HepG2 (cell line): Measurements from ENCODE around the gene TKFC. TPM values are rescaled to one million over a fixed set of nuclear protein-coding genes. Genes with fewer than 3 reads are reported as not detected.

ENCODE experiments used
- ATAC-seq: fragments of 200-7000 bp; cut with Tn5 transposase; 3 replicates; pipeline ENCODE4 v1.9.1; 2020; ENCODE audit warnings: mild to moderate bottlenecking, moderate library complexity
- BruUV-seq: library from RNA; stranded (reverse); fragments of 400-500 nt; replicated peaks from 2 replicates; lab custom pipeline; 2021; lab: Mats Ljungman, UMichigan
- CTCF ChIA-PET: fragments of 300-600 bp; formaldehyde crosslinking; extraction: SDS; loops from one replicate; lab custom pipeline; 2021; ENCODE audit warnings: low total read pairs, inconsistent platforms, low intra/inter-chr PET ratio; lab: Yijun Ruan, JAX
- POLR2A ChIA-PET: fragments of 350-600 bp; sonication (Branson Sonifier 250); formaldehyde crosslinking; loops from one replicate; lab custom pipeline; 2020; ENCODE audit warnings: antibody characterized with exemption, inconsistent platforms; lab: Yijun Ruan, JAX
- DNase-seq: peaks from one replicate; pipeline ENCODE4 v3.0.0-alpha.2; 2015; ENCODE audit warnings: low spot score
- FAIRE-seq: peaks from 3 replicates; lab custom pipeline; 2011; peaks lifted over from hg19 to GRCh38; lab: Jason Lieb, UNC
- H2AFZ ChIP-seq: one replicate; pipeline ENCODE4 v1.6.1; 2011; ENCODE audit warnings: low read length, inconsistent platforms
- H3K27ac ChIP-seq: fragments of 300-600 bp; 3 replicates; pipeline ENCODE4 v1.8.0; 2011; ENCODE audit warnings: mixed run types, mild to moderate bottlenecking, mixed read lengths, low read length, inconsistent platforms; ENCODE audit not compliant: insufficient read depth; ENCODE audit errors: extremely low read length
- H3K27me3 ChIP-seq, 2 experiments: fragments of 200-600 bp in 1 of 2; 2 replicates in 1 of 2; 3 replicates in 1 of 2; pipeline versions ENCODE4 v1.6.0 to v1.8.0; 2011; ENCODE audit warnings: low read length in 2 of 2, mild to moderate bottlenecking in 2 of 2, moderate library complexity in 2 of 2, inconsistent platforms in 1 of 2; ENCODE audit not compliant: insufficient read depth in 2 of 2, control insufficient read depth in 1 of 2
- H3K36me3 ChIP-seq, 2 experiments: fragments of 200-600 bp in 1 of 2; replicated peaks in 1 of 2; 2 replicates in 1 of 2; 3 replicates in 1 of 2; pipeline versions ENCODE4 v1.5.1 to v1.8.0; 2011; ENCODE audit warnings: low read length in 2 of 2, inconsistent platforms in 1 of 2; ENCODE audit not compliant: insufficient read depth in 2 of 2, control insufficient read depth in 1 of 2
- H3K4me1 ChIP-seq: 2 replicates; pipeline ENCODE4 v1.5.1; 2012; ENCODE audit warnings: low read length, inconsistent platforms; ENCODE audit not compliant: insufficient read depth
- H3K4me2 ChIP-seq: 2 replicates; pipeline ENCODE4 v1.6.0; 2011; ENCODE audit warnings: low read depth, low read length, inconsistent platforms
- H3K4me3 ChIP-seq, 3 experiments: fragments of 200-600 bp in 1 of 3; sonication (generic), shearing (Covaris generic) in 1 of 3; replicated peaks in 1 of 3; 2 replicates each; pipeline ENCODE4 v1.5.1; 2011 to 2016; ENCODE audit warnings: low read length in 3 of 3, inconsistent platforms in 2 of 3, low read depth in 2 of 3, mild to moderate bottlenecking in 2 of 3, control low read depth in 1 of 3, mixed read lengths in 1 of 3; ENCODE audit not compliant: insufficient read depth in 1 of 3
- H3K79me2 ChIP-seq: one replicate; pipeline ENCODE4 v1.6.1; 2011; ENCODE audit warnings: low read length, inconsistent platforms; ENCODE audit not compliant: insufficient read depth
- H3K9ac ChIP-seq: 2 replicates; pipeline ENCODE4 v1.6.0; 2011; ENCODE audit warnings: mild to moderate bottlenecking, low read depth, low read length, inconsistent platforms; ENCODE audit not compliant: insufficient read depth
- H3K9me3 ChIP-seq: 2 replicates; pipeline ENCODE4 v1.5.1; 2012; ENCODE audit warnings: mild to moderate bottlenecking, low read length
- H4K20me1 ChIP-seq: 2 replicates; pipeline ENCODE4 v1.6.0; 2011; ENCODE audit warnings: inconsistent platforms, mild to moderate bottlenecking, low read length, moderate library complexity; ENCODE audit not compliant: insufficient read depth
- GMEB2 ChIP-seq: IDR thresholded peaks from 2 replicates; pipeline ENCODE4 v1.6.1; 2016; ENCODE audit warnings: missing biosample characterization, missing genetic modification reagents, low read depth
- JARID2 ChIP-seq: sonication (generic); formaldehyde crosslinking; IDR thresholded peaks from 2 replicates; pipeline ENCODE4 v1.8.1; 2023; ENCODE audit warnings: missing genetic modification reagents, inconsistent platforms; ENCODE audit not compliant: insufficient replicate concordance
- TARDBP ChIP-seq: sonication (generic); formaldehyde crosslinking; IDR thresholded peaks from 2 replicates; pipeline ENCODE4 v1.8.0; 2022; ENCODE audit warnings: mild to moderate bottlenecking, missing genetic modification reagents
- ZBTB26 ChIP-seq: IDR thresholded peaks from 2 replicates; pipeline ENCODE4 v1.6.1; 2016; ENCODE audit warnings: missing compliant biosample characterization, missing genetic modification reagents, borderline replicate concordance
- ZBTB38 ChIP-seq: sonication (generic); formaldehyde crosslinking; IDR thresholded peaks from 2 replicates; pipeline ENCODE4 v1.5.1; 2020; ENCODE audit warnings: mild to moderate bottlenecking, missing genetic modification reagents
- ZNF530 ChIP-seq: sonication (generic); formaldehyde crosslinking; IDR thresholded peaks from 2 replicates; pipeline ENCODE4 v1.5.0; 2020; ENCODE audit warnings: low read depth, mild to moderate bottlenecking, missing genetic modification reagents
- ZNF614 ChIP-seq: IDR thresholded peaks from 2 replicates; pipeline ENCODE4 v1.6.1; 2018; ENCODE audit warnings: missing biosample characterization, missing genetic modification reagents, inconsistent platforms, borderline replicate concordance
- WGBS: methylation state at CpG from one replicate; pipeline ENCODE4 v1.1.6; 2017; ENCODE audit warnings: low lambda C conversion rate; 5-methylcytosine and 5-hydroxymethylcytosine counted together
- in situ Hi-C: cut with HindIII; loops from 2 replicates; pipeline ENCODE4 v1.10.0; 2017; ENCODE audit warnings: low pct_unique_long_range_greater_than_20kb; ENCODE audit not compliant: extremely low pct_ligation_motif_present
- intact Hi-C: fragments of 100-400 bp; cut with micrococcal nuclease; formaldehyde crosslinking; loops from one replicate; pipeline ENCODE4 v1.10.0; 2022; ENCODE audit not compliant: unreplicated experiment
- polyA plus RNA-seq, 8 experiments: library from polyadenylated mRNA; depleted of rRNA in 3 of 8; stranded (reverse) in 7 of 8; unstranded in 1 of 8; fragments of >200 nt; fragmentation: Illumina TruSeq in 4 of 8; extraction: Trizol in 4 of 8; gene quantifications; 2 replicates each; pipeline versions ENCODE4 v1.2.1 to v1.2.3, GENCODE V29; 2011 to 2016; ENCODE audit warnings: low read depth in 4 of 8, missing spikeins in 1 of 8, mixed read lengths in 1 of 8; ENCODE audit not compliant: insufficient read depth in 1 of 8
- total RNA-seq, 5 experiments: library from RNA; depleted of rRNA; stranded (reverse); fragments of >200 nt; fragmentation: Illumina TruSeq; extraction: Trizol; gene quantifications; 2 replicates each; pipeline ENCODE4 v1.2.3, GENCODE V29; 2016; ENCODE audit warnings: low read depth in 1 of 5

TKFC gene
- total and polyA plus RNA-seq, 2 of the 13 experiments (the other 11 are each of a cell fraction or from before 2014, with no cell fraction given): 147 to 197 TPM

GRCh38 chr11:61331651-61332050 lies 1.4 kb upstream of the TKFC start:
- TF ChIP-seq ZBTB38: no peak
- TF ChIP-seq TARDBP (CRISPR knock-in tag): no peak
- no peak for TF ChIP-seq ZNF530 (CRISPR knock-in tag)
- no peak for TF ChIP-seq ZNF614
- TF ChIP-seq ZBTB26 (CRISPR knock-in tag): no peak
- no peak for TF ChIP-seq JARID2 (CRISPR knock-in tag)
- no peak for TF ChIP-seq GMEB2 (CRISPR knock-in tag)
- TF ChIP-seq, all 625 proteins: peak for 0
- Histone ChIP-seq H3K4me1 (peaks cover 69% of the 10 kb centered on the region), H3K27me3 (no peaks in the 10 kb centered on the region; a peak in 1 of 5 replicates), H2AFZ (no peak overlapping the region), H3K9me3 (no peaks in the 10 kb centered on the region), H3K4me3 (peak overlapping the region; percentile 95 to 98 (median 96)), H3K9ac (peak overlapping the region; percentile 100), H4K20me1 (peaks cover 27% of the 10 kb centered on the region), H3K36me3 (peaks cover 9 to 35% of the 10 kb centered on the region in 2 experiments), H3K4me2 (peak overlapping the region; percentile 88), H3K79me2 (peaks cover 90% of the 10 kb centered on the region), H3K27ac (peak overlapping the region; percentile 91)
- BruUV-seq: no TSS peak
- CTCF ChIA-PET: interaction anchor here (1.1 kb wide), 1 partner anchor 54 kb away, joined by 4 read pairs; no protein-coding TSS in a partner anchor
- POLR2A ChIA-PET: interaction anchor here (0.8 to 1.8 kb wide), 5 partner anchors 31 to 98 kb away, joined by 3 to 5 read pairs (median 4); partner anchors contain the start of genes CPSF7, CYB561A3, SDHAF2 and TMEM138
- 37% methylated on average over 6 of the region's 6 CpGs for WGBS
- ATAC-seq: no peak
- no peak for FAIRE-seq
- in situ Hi-C loops: no loop called here
- DNase-seq: no peak
- intact Hi-C loops: loop anchor here (10.0 kb wide), 1 partner anchor 77 kb away; no protein-coding TSS in a partner anchor
